Dermis microvascular lymphatic vessel endothelial cell (primary cell): Measurements from ENCODE around the gene TIMP1. TPM values are rescaled to one million over a fixed set of nuclear protein-coding genes. Genes with fewer than 3 reads are reported as not detected.

ENCODE experiments used
- DNase-seq, 2 donors: peaks; one replicate each; pipeline versions ENCODE4 v3.0.0 to v3.0.0-alpha.2; 2010; ENCODE audit warnings: low read depth in 2 of 2
- total RNA-seq: library from RNA; depleted of rRNA; stranded (reverse); fragments of >200 nt; gene quantifications from 2 replicates; pipeline ENCODE4 v1.2.1, GENCODE V29; 2014

Gene TIMP1
- total RNA-seq = 75.2 and 295 TPM in 2 replicates

GRCh38 chrX:47581731-47582647, at the start of gene TIMP1:
TIMP1 (plus strand) TSS chrX:47582436; CDS start chrX:47583416, 980 bp downstream.
- DNase-seq = peak; percentile 63 to 92

- peak in 1 of 2 donors; percentile 12 for DNase-seq
Measured at GRCh38 chrX:47539860-47540259, 42.4 kb upstream of the TIMP1 start.

- peak; percentile 88 to 94 for DNase-seq
Measured at GRCh38 chrX:47540754-47541538, 41.3 kb upstream of the TIMP1 start.

GRCh38 chrX:47543496-47543895, 38.7 kb upstream of the TIMP1 start:
- no peak for DNase-seq

- peak; percentile 88 to 94 for DNase-seq
Measured at GRCh38 chrX:47556045-47556623, 26.1 kb upstream of the TIMP1 start.

GRCh38 chrX:47558436-47558835, 23.8 kb upstream of the TIMP1 start:
- DNase-seq = no peak

- DNase-seq = no peak
Measured at GRCh38 chrX:47560179-47560933, 21.9 kb upstream of the TIMP1 start.

GRCh38 chrX:47560934-47561658, 21.1 kb upstream of the TIMP1 start, which contains the start of gene ARAF:
ARAF (plus strand) TSS chrX:47561205; CDS start chrX:47562968, 1,763 bp downstream.
- DNase-seq = peak; percentile 98 to 99

GRCh38 chrX:47561659-47562151, 20.5 kb upstream of the TIMP1 start:
- DNase-seq = no peak

- peak in 1 of 2 donors; percentile 45 for DNase-seq
Measured at GRCh38 chrX:47562615-47563243, 19.5 kb upstream of the TIMP1 start.

GRCh38 chrX:47563801-47564315, 18.4 kb upstream of the TIMP1 start:
- no peak for DNase-seq

GRCh38 chrX:47564438-47565085, 17.7 kb upstream of the TIMP1 start:
- DNase-seq = no peak

GRCh38 chrX:47566841-47567240, 15.4 kb upstream of the TIMP1 start:
- DNase-seq = no peak

- peak in 1 of 2 donors; percentile 23 for DNase-seq
Measured at GRCh38 chrX:47568656-47569295, 13.5 kb upstream of the TIMP1 start.

- no peak for DNase-seq
Measured at GRCh38 chrX:47570794-47571193, 11.4 kb upstream of the TIMP1 start.

GRCh38 chrX:47571215-47571614, 11.0 kb upstream of the TIMP1 start:
- no peak for DNase-seq

GRCh38 chrX:47571896-47572295, 10.3 kb upstream of the TIMP1 start:
- DNase-seq = no peak

- DNase-seq = no peak
Measured at GRCh38 chrX:47572773-47573340, 9.4 kb upstream of the TIMP1 start.
